A673 (cell line): ENCODE data around the gene MRPL27.

Source experiments
- CTCF ChIP-seq: fragments of 300-800, 200-600 bp; sonication (generic); conservative IDR thresholded peaks from 2 replicates; pipeline ENCODE4 v1.5.1; 2017; ENCODE audit warnings: low read depth, mild to moderate bottlenecking, antibody characterized with exemption, low read length, moderate library complexity, mixed read lengths
- EZH2 ChIP-seq: fragments of 200-600 bp; sonication (generic); IDR thresholded peaks from 2 replicates; pipeline ENCODE4 v1.6.1; 2017; ENCODE audit warnings: borderline replicate concordance, low read depth, mild to moderate bottlenecking, mixed read lengths, antibody characterized with exemption, low read length; ENCODE audit not compliant: poor library complexity, severe bottlenecking

GRCh38 chr17:50412188-50412732 is 39.3 kb upstream of the MRPL27 start:
- TF ChIP-seq EZH2 (no peak), CTCF (no peak)
